ENCODE results near the gene XXYLT1. TPM values are rescaled to one million over a fixed set of nuclear protein-coding genes. Genes with fewer than 3 reads are reported as not detected.

The XXYLT1 gene
- polyA plus RNA-seq, 1 donor (not counting 4 experiments of a cell fraction or from before 2014, with no cell fraction given), result 11.1 TPM

DNA sequence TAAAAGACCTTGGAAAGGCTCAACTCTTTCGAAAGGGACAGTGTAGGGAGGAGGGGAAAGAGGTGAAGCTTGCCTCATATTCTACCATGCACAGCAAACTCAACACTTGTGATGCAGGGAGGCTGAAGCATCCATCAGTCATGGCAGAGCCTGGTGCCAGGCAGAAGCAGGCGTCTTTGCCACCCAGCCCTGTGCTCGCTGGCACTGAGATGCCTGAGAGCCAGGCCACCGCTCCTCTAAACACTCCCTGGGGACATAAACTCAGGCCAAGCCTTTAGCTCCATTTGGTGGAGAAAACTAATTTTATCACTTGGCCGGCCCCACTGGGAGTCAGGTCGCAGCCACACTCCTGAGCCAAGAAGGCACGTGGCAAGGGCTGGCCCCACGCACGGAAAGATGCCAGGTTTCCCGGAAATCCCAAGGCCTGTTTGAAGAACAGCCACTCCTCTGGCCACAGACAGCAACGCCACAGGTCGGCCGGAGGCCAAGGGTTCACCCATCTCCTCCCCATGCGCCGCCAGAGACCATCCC, 30.7 kb downstream of the XXYLT1 start:
- no peak for FAIRE-seq

DNA sequence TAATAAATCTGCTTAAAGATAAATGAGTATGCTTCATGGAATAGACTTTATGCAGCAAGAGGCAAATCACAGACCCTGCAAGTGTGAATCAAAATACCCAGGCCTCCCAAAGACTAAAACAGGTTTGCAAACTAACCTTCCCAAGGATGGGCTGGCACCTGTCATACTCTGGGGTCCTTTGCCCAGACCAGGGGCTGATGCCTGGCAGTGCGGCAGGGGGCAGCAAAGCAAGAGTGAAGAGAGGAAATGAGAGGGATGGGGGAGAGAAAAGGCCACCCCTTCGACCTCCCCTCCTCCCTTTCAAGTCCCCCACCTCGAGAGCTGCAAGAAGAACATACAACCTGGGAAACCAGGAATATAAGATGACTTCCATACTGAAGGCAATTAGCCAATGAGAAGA, 31.8 kb downstream of the XXYLT1 start:
- H3K27ac ChIP-seq (ENCODE audit: control insufficient read depth, insufficient read depth, low read length), result no peak overlapping the region
- dilution Hi-C loops (cut with MboI; ENCODE audit: extremely low pct_ligation_motif_present, low sequenced_read_pairs), result no loop called here
- no peaks in the 10 kb centered on the region for H3K9me3 ChIP-seq (ENCODE audit: control insufficient read depth, low read depth, low read length)
- H2AFZ ChIP-seq (ENCODE audit: control insufficient read depth, low read length), result no peak overlapping the region
- H3K4me2 ChIP-seq (ENCODE audit: control insufficient read depth, extremely low read depth, insufficient read depth, low read depth, low read length), result no peak overlapping the region
- no peaks in the 10 kb centered on the region for H3K36me3 ChIP-seq (ENCODE audit: control insufficient read depth in 2 of 2, extremely low read depth in 1 of 2, insufficient read depth in 2 of 2, low read length in 2 of 2)
- H3K9ac ChIP-seq (ENCODE audit: control insufficient read depth, extremely low read depth, insufficient read depth, low read length), result no peak overlapping the region
- H3K79me2 ChIP-seq (ENCODE audit: control insufficient read depth, insufficient read depth, low read length), result no peaks in the 10 kb centered on the region
- H3K4me1 ChIP-seq (ENCODE audit: control insufficient read depth, extremely low read depth, insufficient read depth, low read length), result peaks cover 5% of the 10 kb centered on the region
- DNase-seq (ENCODE audit: low read depth, low spot score), result no peak
- TF ChIP-seq, protein P1, sequence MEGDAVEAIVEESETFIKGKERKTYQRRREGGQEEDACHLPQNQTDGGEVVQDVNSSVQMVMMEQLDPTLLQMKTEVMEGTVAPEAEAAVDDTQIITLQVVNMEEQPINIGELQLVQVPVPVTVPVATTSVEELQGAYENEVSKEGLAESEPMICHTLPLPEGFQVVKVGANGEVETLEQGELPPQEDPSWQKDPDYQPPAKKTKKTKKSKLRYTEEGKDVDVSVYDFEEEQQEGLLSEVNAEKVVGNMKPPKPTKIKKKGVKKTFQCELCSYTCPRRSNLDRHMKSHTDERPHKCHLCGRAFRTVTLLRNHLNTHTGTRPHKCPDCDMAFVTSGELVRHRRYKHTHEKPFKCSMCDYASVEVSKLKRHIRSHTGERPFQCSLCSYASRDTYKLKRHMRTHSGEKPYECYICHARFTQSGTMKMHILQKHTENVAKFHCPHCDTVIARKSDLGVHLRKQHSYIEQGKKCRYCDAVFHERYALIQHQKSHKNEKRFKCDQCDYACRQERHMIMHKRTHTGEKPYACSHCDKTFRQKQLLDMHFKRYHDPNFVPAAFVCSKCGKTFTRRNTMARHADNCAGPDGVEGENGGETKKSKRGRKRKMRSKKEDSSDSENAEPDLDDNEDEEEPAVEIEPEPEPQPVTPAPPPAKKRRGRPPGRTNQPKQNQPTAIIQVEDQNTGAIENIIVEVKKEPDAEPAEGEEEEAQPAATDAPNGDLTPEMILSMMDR (optimal IDR thresholded peaks at IDR 0.05 in 1 of 3, IDR thresholded peaks at IDR 0.05 in 1 of 3, conservative IDR thresholded peaks at IDR 0.05 in 1 of 3; ENCODE audit: extremely low read depth in 1 of 3, insufficient read depth in 2 of 3, low read length in 3 of 3), result no peak
- TF ChIP-seq EZH2 (IDR thresholded peaks at IDR 0.05; ENCODE audit: low read length), result no peak
- no peaks in the 10 kb centered on the region for H3K9me1 ChIP-seq (ENCODE audit: control insufficient read depth, extremely low read depth, insufficient read depth, low read length)
- H3K4me3 ChIP-seq (ENCODE audit: control insufficient read depth in 2 of 3, extremely low read depth in 1 of 3, insufficient read depth in 2 of 3, low read depth in 1 of 3, low read length in 3 of 3), result no peak overlapping the region
- no peak for FAIRE-seq
- no peaks in the 10 kb centered on the region for H4K20me1 ChIP-seq (ENCODE audit: control insufficient read depth, extremely low read depth, insufficient read depth, low read length)
- no peaks in the 10 kb centered on the region for H3K27me3 ChIP-seq (ENCODE audit: control insufficient read depth, extremely low read depth, insufficient read depth, low read length)

More for the DNA sequence above, 30.7 kb downstream of the XXYLT1 start:
- no peak overlapping the region for H2AFZ ChIP-seq (ENCODE audit: control insufficient read depth, low read length)
- H3K9ac ChIP-seq (ENCODE audit: control insufficient read depth, extremely low read depth, insufficient read depth, low read length), result no peak overlapping the region
- H4K20me1 ChIP-seq (ENCODE audit: control insufficient read depth, extremely low read depth, insufficient read depth, low read length), result no peaks in the 10 kb centered on the region
- no peak overlapping the region for H3K27ac ChIP-seq (ENCODE audit: control insufficient read depth, insufficient read depth, low read length)
- dilution Hi-C loops (cut with MboI; ENCODE audit: extremely low pct_ligation_motif_present, low sequenced_read_pairs), result no loop called here
- no peaks in the 10 kb centered on the region for H3K9me3 ChIP-seq (ENCODE audit: control insufficient read depth, low read depth, low read length)
- no peaks in the 10 kb centered on the region for H3K36me3 ChIP-seq (ENCODE audit: control insufficient read depth in 2 of 2, extremely low read depth in 1 of 2, insufficient read depth in 2 of 2, low read length in 2 of 2)
- peaks cover 5% of the 10 kb centered on the region for H3K4me1 ChIP-seq (ENCODE audit: control insufficient read depth, extremely low read depth, insufficient read depth, low read length)
- H3K79me2 ChIP-seq (ENCODE audit: control insufficient read depth, insufficient read depth, low read length), result no peaks in the 10 kb centered on the region
- no peak overlapping the region for H3K4me2 ChIP-seq (ENCODE audit: control insufficient read depth, extremely low read depth, insufficient read depth, low read depth, low read length)
- H3K4me3 ChIP-seq (ENCODE audit: control insufficient read depth in 2 of 3, extremely low read depth in 1 of 3, insufficient read depth in 2 of 3, low read depth in 1 of 3, low read length in 3 of 3), result no peak overlapping the region
- H3K9me1 ChIP-seq (ENCODE audit: control insufficient read depth, extremely low read depth, insufficient read depth, low read length), result no peaks in the 10 kb centered on the region
- TF ChIP-seq, protein P1 (optimal IDR thresholded peaks at IDR 0.05 in 1 of 3, IDR thresholded peaks at IDR 0.05 in 1 of 3, conservative IDR thresholded peaks at IDR 0.05 in 1 of 3; ENCODE audit: extremely low read depth in 1 of 3, insufficient read depth in 2 of 3, low read length in 3 of 3), result no peak
- no peak for TF ChIP-seq EZH2 (IDR thresholded peaks at IDR 0.05; ENCODE audit: low read length)
- no peaks in the 10 kb centered on the region for H3K27me3 ChIP-seq (ENCODE audit: control insufficient read depth, extremely low read depth, insufficient read depth, low read length)
- no peak for DNase-seq (ENCODE audit: low read depth, low spot score)
